HG02970 (cell line): ENCODE measurements around the gene CD22.

Experiments
- ATAC-seq: cut with Tn5 transposase; IDR thresholded peaks from one replicate; pipeline ENCODE4 v1.9.1; 2021; ENCODE audit warnings: mild to moderate bottlenecking, moderate library complexity, moderate number of reproducible peaks; ENCODE audit not compliant: unreplicated experiment, low FRiP score

The CD22 gene

DNA sequence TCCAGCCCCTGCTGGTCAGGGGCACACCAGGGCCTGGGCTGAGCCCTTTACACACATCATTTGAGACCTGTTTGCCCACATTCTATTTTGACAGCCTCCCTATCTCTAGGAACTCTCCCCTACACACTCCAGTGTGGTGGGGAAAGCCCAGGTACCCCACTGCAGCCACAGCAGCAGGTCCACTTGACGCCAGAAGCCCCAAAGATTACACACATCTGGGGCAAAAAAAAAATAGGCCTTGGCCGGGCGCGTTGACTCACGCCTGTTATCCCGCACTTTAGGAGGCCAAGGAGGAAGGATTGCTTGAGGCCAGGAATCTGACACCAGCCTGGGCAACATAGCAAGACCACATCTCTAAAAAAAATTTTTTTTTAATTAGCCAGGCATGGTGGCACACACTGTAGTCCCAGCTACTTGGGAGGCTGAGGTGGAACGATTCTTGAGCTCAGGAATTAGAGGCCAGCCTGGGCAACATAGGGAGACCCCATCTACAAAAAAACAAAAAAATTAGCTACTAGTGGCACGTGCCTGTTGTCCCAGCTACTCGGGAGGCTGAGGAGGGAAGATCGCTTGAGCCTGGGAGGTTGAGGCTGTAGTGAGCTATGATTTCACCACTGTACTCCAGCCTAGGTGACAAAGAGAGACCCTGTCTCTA, 18.0 kb upstream of the CD22 start:
- no peak for ATAC-seq

DNA sequence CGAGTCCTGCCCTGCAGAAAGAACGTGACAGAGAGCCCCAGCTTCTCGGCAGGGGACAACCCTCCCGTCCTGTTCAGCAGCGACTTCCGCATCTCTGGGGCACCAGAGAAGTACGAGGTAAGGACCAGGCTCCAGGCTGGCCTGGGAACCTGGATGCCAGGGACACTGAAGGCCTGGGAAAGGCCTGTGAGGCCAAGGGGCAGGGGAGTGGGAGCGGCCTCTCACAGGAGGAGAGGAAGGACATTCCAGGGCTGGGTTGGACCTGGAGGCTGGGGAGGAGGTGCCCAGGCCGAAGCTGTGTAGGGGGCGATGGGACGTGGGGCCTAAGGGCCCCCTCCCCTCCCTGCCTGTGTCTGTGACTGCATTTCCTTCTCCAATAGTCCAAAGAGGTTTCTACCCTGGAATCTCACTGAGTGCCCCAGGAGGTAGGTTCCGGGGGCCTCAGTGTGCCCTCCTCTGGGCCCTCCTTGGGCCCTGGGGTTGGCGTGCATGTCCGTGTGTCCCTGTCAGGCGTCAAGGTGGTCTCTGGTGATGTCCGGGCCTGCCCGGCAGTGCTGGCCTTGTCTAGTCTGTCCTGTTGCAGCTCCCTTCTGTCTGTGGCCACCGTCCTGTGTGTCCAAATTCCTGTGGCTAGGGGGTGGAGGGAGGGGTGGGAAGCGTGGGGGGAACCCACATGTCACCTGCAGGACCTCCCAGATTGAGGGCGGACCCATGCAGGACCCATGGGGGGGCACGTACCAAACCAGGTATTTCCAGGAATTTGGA, 16.9 kb upstream of the CD22 start:
- no peak for ATAC-seq

DNA sequence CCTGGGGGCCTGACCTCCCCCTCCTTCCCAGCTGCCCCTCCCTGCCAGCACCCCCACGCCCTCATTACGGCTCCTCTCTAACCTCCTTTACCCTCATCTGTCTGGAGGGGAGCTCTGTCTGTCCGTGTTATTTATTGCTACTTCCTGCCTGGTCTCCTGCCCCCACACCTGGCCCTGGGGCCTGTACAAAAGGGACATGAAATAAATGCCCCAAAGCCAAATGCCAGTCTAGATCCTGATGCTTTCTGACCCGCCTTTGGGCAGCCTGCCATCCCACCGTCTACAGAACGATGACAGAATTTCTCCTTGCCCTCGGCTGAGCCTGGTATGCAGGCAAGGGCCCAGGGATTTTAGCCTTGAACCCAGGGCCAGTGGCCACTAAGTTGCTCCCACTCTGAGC, 15.4 kb upstream of the CD22 start:
- ATAC-seq = no peak

DNA sequence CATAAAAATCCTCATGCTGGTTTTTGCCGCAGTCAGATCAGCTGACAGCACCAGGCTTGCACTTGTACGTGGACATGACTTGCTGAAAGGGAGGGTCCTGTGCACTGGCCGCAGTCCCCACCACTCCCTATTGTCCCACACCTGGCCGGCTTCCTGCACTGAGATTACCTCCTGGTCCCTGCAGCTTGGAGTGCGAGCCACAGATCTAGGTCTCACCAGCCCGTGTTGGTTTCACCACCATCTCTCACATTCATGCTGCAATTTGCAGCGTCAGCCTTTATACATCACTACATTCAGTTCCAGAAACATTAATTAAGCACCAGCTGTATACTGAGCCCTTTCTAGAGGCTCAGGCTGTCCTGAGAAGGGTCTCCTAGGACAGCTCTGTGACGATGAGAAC, 15.0 kb upstream of the CD22 start:
- no peak for ATAC-seq

DNA sequence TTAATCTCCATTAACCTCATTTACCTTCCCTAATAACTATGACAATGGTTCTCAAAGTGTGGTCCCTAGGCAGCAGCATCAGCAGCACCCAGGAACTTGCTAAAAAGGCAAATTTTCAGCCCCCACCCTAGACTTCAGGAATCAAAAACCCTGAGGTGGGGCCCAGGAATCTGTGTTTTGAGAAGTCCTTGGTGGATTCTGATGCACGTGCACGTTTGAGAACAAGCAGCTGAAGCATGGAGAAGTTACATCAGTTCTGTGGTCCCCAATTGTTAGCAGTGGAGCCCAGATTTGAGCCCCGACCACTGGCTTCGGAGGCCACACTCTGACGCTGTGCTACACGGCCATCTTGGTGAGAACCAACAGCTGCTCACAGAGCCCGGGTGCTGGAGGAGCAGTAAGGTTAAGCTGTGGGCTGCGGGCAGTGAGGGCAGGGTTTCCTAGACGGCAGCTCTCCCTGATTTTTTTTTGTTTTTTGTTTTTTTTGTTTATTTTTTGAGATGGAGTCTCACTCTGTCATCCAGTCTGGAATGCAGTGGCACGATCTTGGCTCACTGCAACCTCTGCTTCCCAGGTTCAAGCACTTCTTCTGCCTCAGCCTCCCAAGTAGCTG, 14.0 kb upstream of the CD22 start:
- no peak for ATAC-seq

DNA sequence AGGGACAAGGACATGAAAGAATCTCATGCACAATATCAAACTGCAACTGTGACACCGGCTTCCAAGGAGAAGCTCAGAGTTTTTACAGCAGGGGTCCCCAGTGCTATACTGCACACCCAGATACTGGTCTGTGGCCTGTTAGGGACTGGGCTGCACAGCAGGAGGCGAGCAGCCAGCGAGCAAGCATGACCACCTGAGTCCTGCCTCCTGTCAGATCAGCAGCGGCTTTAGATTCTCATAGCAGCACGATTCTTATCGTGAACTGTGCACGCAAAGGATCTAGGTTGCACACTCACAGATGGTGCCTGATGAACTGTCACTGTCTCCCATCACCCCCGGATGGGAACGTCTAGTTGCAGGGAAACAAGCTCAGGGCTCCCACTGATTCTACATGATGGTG, 13.1 kb upstream of the CD22 start:
- no peak for ATAC-seq

DNA sequence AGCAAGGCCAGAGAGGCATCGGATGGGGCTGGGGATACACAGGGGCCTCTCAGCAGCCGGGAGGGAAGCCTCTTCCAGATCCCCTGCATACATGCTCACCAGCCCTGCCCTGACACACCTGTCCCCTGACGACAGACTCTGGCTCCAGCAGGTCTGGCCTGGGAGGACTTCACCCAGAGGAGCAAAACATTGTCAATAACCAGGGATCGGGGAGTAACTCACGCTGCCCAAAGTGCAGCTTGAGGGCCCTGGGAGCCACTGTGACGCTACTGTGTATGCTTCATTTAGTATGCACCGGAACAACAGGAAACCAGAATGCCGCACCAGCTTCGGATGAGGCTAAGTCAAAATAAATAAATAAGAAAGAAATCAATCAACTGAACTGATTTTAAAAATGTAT, 12.4 kb upstream of the CD22 start:
- no peak for ATAC-seq

DNA sequence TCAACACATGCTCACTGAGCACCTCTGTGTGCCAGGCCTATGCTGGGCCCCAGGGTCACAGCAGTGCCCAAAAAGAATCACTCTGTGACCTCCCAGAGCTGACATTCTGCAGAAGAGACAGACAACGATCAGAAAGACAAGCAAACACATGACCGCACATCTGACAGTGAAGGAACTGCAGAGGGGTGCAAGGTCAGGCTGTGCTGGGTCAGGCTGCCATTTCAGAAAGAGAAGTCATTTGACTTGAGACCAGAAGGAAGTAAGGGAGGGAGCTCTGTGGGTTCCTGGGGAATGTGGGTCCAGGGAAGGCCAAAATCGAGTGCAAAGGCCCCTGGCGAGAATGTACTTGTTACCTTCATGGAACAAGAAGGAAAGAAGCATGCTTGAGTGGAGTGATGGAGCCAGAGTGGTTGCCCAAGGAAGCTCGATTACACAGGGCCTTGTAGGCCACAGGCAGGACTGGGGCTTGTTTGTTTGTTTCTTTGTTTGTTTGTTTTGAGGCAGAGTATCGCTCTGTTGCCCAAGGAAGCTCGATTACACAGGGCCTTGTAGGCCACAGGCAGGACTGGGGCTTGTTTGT, 11.4 kb upstream of the CD22 start:
- no peak for ATAC-seq

DNA sequence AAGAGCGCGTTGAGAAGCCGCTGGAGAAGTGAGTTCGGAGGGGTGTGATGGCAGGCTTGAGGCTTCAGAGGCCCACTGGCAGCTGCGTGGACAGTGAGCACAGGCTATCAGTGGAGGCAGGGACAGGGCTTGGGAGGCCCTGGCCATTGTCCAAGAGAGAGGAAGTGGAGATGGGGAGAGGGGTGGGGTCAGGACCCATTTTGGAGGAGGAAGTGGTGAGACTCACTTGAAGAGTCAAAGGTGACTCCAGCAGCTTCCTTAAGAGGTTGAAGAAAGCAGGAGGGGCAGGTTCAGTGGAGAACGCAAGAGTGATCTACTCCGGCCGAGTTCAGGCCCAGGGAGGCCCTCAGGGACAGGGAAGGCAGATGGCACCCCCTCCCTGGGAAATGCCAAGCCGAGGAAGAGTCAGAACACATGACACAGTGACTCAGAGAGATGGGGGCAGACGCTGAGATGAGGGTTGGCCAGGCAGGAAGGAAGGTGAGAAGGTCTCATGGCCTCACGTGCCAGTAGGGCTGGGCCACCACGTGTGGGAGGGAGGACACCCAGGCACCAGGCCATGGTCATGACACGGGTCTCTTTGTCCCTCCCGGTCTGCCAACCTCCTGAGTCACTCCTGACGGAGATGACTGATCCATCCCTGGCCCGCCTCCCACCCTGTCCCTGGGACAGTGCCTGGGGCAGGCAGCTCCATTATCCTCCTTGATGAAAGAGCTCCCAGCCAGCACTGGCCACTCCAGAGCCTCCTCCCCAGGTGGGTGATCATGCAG, 10.1 kb upstream of the CD22 start:
- ATAC-seq = no peak

DNA sequence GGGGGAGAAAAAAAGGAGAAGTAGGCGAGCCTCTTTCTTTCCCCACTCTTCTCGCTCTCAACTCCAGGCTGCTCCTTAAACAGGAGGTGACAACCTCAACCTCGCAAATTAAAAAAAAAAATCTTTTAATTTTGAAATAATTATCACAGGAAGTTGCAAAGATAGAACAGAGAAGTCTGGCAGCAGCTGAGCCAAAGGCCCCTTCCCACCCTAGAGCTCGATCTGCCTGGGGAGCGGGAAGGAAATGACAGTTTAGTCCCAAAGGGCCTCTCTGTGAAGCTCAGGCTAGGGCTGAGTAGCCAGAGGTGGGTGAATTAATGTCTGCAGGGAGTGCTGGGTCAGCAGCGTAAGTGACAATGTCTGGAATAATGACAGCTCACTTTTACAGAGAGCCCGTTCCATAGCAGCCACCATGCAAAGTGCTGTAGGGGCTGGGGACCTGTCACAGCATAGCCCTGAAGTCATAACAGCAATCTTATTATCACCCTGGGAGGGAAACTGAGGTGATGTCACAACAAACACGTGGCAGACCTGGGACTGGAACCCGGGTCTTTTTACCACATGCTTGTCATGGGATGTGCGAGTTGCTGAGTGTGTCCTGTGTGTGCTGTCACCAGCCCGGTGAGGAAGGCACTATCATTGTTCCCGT, 8.8 kb upstream of the CD22 start:
- no peak for ATAC-seq

DNA sequence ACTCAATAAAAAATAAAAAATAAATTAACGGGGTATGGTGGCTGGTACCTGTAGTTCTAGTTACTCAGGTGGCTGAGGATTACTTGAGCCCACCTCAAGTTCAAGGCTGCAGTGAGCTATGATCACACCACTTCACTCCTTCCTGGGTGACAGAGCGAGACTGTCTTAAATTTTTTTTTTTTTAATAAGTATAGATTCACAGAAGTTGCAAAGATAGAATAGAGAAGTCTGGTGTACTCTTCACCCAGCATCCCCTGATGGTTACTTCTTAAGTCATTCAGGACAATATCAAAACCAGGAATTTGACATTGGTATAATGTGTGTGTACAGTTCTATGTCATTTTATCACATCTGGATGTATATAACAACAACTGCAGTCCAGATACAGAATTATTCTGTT, 7.7 kb upstream of the CD22 start:
- ATAC-seq = no peak

DNA sequence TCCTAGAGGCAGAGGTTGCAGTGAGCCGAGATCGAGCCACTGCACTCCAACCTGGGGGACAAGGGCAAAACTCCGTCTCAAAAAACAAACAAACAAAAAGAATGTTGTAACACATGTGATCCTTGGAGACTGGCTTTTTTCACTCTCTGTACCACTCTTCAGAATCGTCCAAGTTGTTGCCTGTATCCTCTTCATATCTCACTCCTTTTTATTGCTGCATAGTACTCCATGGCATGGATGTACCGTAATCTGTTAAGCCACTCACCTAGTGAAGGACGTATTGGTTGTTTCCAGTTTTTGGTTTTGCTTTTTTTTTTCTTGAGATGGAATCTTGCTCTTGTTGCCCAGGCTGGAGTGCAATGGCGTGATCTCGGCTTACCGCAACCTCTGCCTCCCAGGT, 7.0 kb upstream of the CD22 start:
- no peak for ATAC-seq

DNA sequence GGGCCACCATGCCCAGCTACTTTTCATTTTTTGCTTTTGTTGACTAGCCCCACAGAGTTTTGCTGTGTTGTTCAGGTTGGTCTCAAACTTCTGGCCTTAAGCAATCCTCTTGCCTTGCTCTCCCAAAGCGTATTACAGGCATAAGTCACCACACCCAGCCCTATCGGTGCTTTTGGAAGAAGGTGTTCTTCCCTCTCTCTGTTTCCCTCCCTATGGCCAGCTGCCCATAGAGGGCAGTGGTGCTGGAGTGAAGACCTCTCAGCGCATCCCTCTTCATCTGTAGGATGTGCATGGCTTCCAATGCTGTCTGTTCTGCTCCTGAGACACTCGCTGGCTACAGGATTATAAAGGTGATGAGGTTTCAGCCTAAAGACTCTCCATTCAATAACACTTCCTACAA, 1.3 kb upstream of the CD22 start:
- no peak for ATAC-seq

DNA sequence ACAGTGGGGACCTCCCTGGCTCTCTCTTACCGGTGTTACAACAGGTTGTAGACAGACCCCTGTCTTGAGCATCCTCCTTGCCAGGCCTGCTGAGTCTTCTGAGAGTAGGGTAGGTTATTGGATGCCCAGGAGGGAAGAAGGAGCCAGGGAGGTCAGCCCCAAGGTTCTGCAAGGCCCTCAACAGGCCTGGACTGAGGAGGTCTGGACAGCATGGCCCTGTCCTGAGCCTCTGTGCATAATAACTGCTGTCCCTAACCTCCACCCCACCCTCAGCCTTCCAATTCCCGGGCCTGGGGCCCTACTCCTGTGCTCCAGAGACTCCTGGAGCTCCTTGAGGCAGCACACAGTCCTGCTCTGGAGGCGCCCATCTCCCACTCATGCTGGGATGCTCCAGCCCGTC, 336 bp downstream of the CD22 start:
- ATAC-seq = no peak

DNA sequence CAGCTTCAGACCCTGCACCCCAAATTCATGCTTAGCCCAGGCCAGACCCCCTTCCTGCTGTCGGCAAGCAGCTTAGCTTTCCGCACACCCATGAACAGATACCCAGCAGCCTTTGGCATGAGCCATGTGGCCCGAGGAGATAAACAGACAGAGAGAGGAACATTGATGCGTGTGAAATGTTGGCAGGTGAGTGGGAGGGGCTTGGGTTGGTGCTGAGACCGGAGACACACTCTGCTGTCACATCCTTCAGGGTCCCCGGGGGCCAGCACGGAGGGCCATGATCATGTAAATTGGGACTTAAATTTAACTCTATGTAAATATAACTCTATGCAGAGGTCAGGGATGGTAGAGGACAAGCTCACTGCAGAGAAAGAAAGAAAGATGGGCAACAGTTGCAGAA, 1.5 kb downstream of the CD22 start:
- peak; percentile 49 for ATAC-seq

DNA sequence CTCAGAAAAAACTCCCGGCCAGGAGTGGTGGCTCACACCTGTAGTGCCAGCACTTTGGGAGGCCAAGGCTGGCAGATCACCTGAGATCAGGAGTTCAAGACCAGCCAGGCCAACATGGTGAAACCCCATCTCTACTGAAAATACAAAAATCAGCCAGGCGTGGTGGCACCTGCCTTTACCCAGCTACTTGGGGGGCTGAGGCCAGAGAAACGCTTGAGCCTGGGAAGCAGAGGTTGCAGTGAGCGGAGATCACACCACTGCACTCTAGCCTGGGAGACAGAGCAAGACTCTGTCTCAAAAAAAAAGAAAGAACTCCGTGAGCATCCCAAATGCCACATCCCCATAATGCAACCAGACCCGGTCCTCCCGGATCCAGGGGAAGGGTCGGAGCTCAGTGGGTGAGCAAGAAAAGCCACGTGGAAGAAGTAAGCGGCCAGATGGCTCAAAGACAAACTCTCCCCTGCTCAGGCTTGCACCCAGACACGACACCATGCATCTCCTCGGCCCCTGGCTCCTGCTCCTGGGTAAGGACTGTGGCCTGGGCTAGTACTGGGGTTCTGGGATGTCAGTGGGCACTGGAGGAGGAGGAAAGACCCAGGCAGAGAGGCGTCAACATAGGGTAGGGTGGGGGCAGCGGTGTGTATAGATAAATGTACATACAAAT, 2.7 kb downstream of the CD22 start:
- ATAC-seq = no peak

DNA sequence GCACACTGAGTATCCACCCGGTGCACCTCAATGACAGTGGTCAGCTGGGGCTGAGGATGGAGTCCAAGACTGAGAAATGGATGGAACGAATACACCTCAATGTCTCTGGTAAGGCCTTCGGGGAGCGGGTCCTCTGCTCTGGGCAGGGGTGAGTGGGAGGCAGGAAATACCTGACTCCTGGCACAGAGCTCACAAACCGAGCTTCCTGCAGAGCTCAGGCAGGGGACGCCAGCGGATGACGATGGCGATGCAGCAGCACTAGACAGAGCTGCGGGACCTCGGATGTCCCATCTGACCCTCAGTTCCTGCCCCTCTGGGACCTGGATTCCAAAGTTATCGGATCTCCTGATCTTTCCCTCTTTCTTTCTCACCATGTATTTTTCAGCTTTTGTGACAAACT, 3.8 kb downstream of the CD22 start:
- ATAC-seq = no peak

DNA sequence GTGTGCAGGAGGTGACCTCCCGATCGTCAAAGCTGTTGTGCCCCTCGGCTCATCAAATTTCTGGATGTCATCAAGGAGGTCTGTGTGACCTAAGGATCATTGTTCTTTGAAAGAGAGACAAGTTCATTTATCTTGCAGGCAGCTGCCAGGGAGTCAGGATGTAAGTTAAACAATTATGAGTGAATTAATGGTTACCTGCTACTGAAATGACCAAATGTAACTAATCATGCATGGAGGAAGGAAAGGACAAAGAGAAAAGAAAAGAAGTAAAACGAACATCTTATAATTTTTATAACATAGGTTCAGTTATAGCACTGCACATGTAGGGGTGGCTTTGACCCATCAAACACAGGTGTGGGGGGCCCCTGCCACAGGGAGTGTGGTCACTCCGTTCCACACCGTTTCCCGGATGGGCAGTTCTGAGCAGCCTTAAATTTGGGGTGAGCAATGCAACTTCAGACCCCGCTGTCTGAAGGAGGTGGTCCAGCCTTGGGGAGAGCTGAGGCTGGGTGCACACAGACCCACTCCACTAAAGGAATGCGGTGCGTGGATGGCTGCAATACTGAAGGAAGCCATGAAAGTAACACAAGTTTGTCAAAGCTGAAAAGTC, 5.3 kb downstream of the CD22 start:
- ATAC-seq = no peak

DNA sequence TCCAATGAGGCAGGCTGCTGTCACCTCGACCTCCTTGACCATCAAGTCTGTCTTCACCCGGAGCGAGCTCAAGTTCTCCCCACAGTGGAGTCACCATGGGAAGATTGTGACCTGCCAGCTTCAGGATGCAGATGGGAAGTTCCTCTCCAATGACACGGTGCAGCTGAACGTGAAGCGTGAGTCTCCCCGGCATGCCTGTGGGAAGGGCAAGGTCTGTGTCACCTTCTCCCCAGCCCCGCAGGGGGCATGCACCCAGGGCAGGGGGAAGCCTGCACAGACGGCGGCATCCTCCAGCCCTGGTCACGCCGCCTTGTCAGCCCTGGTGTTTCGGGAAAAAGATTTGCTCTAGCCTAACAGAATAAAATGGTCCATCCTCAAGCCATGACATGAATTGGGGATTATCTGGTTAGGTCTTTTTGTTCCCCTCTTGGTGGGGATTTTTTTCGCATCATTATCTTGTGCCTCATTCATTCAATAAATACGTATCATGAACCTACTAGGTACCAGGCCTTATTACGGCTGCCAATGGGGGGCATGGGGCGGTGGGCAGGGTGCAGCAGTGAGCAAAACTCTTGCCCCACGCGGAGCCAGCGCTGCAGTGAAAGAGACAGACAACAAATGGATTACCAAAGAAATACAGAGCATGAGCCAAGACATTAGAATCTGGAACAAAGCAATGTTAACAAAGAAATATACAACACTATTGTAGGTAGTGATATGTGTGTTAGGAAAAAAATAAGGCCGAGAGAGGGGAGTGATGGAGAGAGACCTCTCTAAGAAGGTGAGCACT, 7.4 kb downstream of the CD22 start:
- no peak for ATAC-seq
